Uterus (tissue), 4 donors: ENCODE measurements around the gene C1orf50. TPM values are rescaled to one million over a fixed set of nuclear protein-coding genes. Genes with fewer than 3 reads are reported as not detected.

Experiments
- DNase-seq, 2 donors: peaks; one replicate each; pipeline ENCODE4 v3.0.0-alpha.2; 2019 to 2020
- H3K27ac ChIP-seq, 2 donors: fragments of 200-600 bp; sonication (generic); 1 replicate in 1 of 2; 2 replicates in 1 of 2; pipeline ENCODE4 v1.5.1; 2016 to 2018
- H3K27me3 ChIP-seq, 2 donors: fragments of 200-600 bp; sonication (generic); one replicate each; pipeline ENCODE4 v1.5.1; 2018 to 2019; ENCODE audit warnings: control low read depth in 1 of 2
- H3K36me3 ChIP-seq, 2 donors: fragments of 200-600 bp; sonication (generic); one replicate each; pipeline ENCODE4 v1.5.1; 2019; ENCODE audit warnings: control low read depth in 1 of 2
- H3K4me1 ChIP-seq, 2 donors: fragments of 200-600 bp; sonication (generic); one replicate each; pipeline ENCODE4 v1.5.1; 2018 to 2019; ENCODE audit warnings: control low read depth in 1 of 2
- H3K4me3 ChIP-seq, 2 donors: fragments of 200-600 bp; sonication (generic); 1 replicate in 1 of 2; 2 replicates in 1 of 2; pipeline ENCODE4 v1.5.1; 2018 to 2019; ENCODE audit warnings: mild to moderate bottlenecking in 1 of 2
- H3K9me3 ChIP-seq, 2 donors: fragments of 200-600 bp; sonication (generic); one replicate each; pipeline ENCODE4 v1.5.1; 2019; ENCODE audit warnings: control low read depth in 1 of 2
- POLR2A ChIP-seq, 2 donors: fragments of 450-650 bp; IDR thresholded peaks; one replicate each; pipeline ENCODE4 v1.6.1; 2016; ENCODE audit warnings: antibody characterized with exemption in 2 of 2, mild to moderate bottlenecking in 1 of 2, moderate library complexity in 1 of 2
- intact Hi-C: fragments of 100-400 bp; cut with DNase I; formaldehyde crosslinking; loops from one replicate; pipeline ENCODE4 v1.15.1; 2023; ENCODE audit warnings: low total_unique reads
- total RNA-seq, 4 donors: library from RNA; depleted of rRNA in 3 of 4; stranded (reverse); fragments of >200 nt in 3 of 4; gene quantifications; one replicate each; pipeline versions ENCODE4 v1.1.0 to v1.2.4, GENCODE V29; 2014 to 2023
- TF ChIP-seq, protein P1 (sequence below), 4 experiments: fragments of 200-600 bp in 2 of 4; fragments of 450-650 bp in 2 of 4; sonication (generic) in 2 of 4; IDR thresholded peaks; one replicate each; pipeline ENCODE4 v1.5.1; 2016 to 2019; ENCODE audit warnings: antibody characterized with exemption in 4 of 4, mild to moderate bottlenecking in 2 of 4, moderate library complexity in 1 of 4
- donor health status: DM: yes; HTN: yes; CAD: no.

The C1orf50 gene
- total RNA-seq, 4 donors from 2014 or later = 0.26 to 6.7 (median 5.7) TPM; not detected in 1

DNA sequence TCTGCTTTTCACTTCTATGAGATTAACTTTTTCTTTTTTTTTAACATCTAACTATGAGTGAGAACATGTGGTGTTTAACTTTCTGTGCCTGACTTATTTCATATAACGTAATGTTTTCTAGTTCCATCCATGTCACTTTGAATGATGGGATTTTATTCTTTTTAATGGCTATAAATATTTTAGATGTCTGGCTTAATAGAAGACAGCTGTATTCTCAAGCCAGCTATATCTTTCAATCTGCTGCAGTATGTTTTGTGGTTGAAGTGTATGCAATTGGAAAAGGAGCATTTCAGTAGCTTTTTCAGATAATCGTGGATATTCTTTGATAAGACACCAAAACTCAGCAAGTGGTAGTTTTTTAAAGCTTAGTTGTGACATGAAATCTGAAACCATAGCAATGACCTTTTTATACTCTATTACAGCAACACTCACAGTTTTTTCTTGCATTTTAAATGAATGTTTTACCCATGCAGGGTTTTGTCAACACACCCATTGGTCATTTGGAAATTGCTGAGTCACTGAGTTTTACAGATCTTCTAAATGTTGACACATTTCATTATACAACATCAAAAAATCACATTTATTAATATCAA, 55.8 kb downstream of the C1orf50 start:
- Histone ChIP-seq H3K4me1 (no peaks in the 10 kb centered on the region), H3K9me3 (no peaks in the 10 kb centered on the region), H3K4me3 (no peak overlapping the region), H3K27me3 (no peaks in the 10 kb centered on the region), H3K27ac (peak overlapping the region in 1 of 2 donors; percentile 1), H3K36me3 (no peaks in the 10 kb centered on the region)
- intact Hi-C loops = no loop called here
- DNase-seq = no peak
- TF ChIP-seq POLR2A (IDR thresholded peaks at IDR 0.05) = no peak
- TF ChIP-seq, protein P1, sequence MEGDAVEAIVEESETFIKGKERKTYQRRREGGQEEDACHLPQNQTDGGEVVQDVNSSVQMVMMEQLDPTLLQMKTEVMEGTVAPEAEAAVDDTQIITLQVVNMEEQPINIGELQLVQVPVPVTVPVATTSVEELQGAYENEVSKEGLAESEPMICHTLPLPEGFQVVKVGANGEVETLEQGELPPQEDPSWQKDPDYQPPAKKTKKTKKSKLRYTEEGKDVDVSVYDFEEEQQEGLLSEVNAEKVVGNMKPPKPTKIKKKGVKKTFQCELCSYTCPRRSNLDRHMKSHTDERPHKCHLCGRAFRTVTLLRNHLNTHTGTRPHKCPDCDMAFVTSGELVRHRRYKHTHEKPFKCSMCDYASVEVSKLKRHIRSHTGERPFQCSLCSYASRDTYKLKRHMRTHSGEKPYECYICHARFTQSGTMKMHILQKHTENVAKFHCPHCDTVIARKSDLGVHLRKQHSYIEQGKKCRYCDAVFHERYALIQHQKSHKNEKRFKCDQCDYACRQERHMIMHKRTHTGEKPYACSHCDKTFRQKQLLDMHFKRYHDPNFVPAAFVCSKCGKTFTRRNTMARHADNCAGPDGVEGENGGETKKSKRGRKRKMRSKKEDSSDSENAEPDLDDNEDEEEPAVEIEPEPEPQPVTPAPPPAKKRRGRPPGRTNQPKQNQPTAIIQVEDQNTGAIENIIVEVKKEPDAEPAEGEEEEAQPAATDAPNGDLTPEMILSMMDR (IDR thresholded peaks at IDR 0.05) = no peak

DNA sequence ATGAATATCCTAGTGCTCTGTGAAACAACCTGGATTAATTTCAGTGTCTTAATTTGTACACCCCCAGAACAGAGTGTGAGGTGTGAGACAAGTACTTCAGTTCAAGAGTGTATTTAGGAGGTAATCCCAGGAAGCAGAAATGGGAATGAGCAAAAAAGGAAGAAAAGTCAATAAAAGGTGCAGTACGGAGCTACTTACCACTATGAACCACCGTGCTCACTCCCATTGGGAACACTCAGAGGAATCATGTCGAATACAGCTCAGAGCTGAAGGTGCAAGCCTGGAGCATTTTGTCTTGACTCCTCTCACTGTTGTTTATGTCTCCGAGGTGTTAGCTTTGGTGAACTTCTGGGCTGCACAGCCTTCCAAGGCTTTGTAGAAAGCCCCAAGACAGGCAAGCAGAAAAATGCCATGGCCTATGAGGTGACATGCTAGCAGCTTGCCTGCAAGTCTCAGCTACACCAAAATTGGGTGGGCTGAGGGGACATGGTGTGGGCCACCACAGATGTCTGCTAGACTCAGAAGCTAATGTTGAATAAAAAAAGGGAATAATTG, 57.5 kb downstream of the C1orf50 start:
- H3K4me1 ChIP-seq = no peaks in the 10 kb centered on the region
- no peak for DNase-seq
- no peaks in the 10 kb centered on the region for H3K27me3 ChIP-seq
- no peak overlapping the region for H3K4me3 ChIP-seq
- intact Hi-C loops = no loop called here
- H3K9me3 ChIP-seq = no peaks in the 10 kb centered on the region
- TF ChIP-seq, protein P1 (IDR thresholded peaks at IDR 0.05) = no peak
- no peak for TF ChIP-seq POLR2A (IDR thresholded peaks at IDR 0.05)
- H3K36me3 ChIP-seq = no peaks in the 10 kb centered on the region
- no peak overlapping the region for H3K27ac ChIP-seq

DNA sequence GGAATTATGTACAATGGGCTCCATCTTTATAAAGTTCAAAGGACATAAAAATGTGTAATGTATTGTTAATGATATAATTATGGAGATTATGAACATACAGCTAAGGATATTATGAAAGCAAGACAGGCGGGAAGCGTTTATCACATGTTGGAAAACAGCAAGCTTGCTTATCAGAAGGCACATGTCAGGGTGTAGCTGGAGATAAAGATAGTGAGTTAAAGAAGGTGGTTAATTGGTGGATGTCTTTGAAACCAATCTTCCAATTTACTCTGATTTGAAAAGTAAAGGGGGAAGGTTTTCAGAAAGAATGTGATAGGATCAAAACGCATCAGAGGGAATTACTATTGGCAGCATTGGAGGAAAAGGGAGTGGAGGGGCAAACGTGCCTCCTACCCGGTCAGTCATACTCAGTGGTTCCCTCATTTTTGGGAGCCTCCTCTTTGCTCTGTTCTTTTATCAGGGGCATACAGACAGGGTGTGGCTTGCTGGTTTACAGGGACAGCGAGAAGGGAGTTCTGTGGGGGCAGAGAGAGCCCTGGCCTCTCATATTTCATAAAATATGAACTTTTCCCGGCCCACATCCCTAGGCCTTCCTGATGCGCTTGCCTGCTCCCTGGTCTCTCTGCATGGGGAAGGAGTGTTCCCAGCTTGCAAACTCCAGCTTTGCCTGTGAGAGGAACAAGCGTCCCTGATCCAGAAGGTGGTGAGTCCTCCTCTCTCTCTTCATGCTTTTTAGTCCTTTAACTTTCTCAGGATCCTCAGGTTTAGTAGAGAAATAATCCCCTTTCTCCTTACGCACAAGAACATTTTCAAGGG, 58.2 kb downstream of the C1orf50 start:
- H3K4me1 ChIP-seq = no peaks in the 10 kb centered on the region
- H3K4me3 ChIP-seq = no peak overlapping the region
- no peaks in the 10 kb centered on the region for H3K36me3 ChIP-seq
- DNase-seq = no peak
- H3K27me3 ChIP-seq = no peaks in the 10 kb centered on the region
- no peaks in the 10 kb centered on the region for H3K9me3 ChIP-seq
- H3K27ac ChIP-seq = no peak overlapping the region
- intact Hi-C loops = no loop called here
- TF ChIP-seq, protein P1 (IDR thresholded peaks at IDR 0.05) = no peak
- TF ChIP-seq POLR2A (IDR thresholded peaks at IDR 0.05) = no peak

Other genes with a start within 250 kb of the C1orf50 start
- gene PPIH, start 108.8 kb upstream of the C1orf50 start, total RNA-seq = 10 to 100 TPM in 3 of 4 donors, 1 to 10 TPM in 1; 2.6 to 48.4 (median 36.3) TPM
- gene YBX1, start 84.8 kb upstream of the C1orf50 start, total RNA-seq = 100 to 1,000 TPM; 282 to 387 (median 333) TPM
- under 1 TPM in 1 of 4 donors, not detected in 3; 0.28 TPM for gene CLDN19, start 27.0 kb upstream of the C1orf50 start, total RNA-seq
- gene P3H1, start 221 bp upstream of the C1orf50 start, total RNA-seq = 100 to 1,000 TPM in 1 of 4 donors, 10 to 100 TPM in 3; 11.5 to 119 (median 34.7) TPM
- gene TMEM269, start 17.7 kb downstream of the C1orf50 start, total RNA-seq = 1 to 10 TPM in 1 of 4 donors, under 1 TPM in 1, not detected in 2; 0.07 to 1.1 TPM
- 10 to 100 TPM in 2 of 4 donors, 1 to 10 TPM in 1, under 1 TPM in 1; 0.59 to 16.0 (median 7.6) TPM for gene ERMAP, start 49.9 kb downstream of the C1orf50 start, total RNA-seq
- 10 to 100 TPM; 13.1 to 27.4 (median 23.1) TPM for gene SVBP, start 50.1 kb downstream of the C1orf50 start, total RNA-seq
- gene ZNF691, start 79.4 kb downstream of the C1orf50 start, total RNA-seq = 10 to 100 TPM in 3 of 4 donors, 1 to 10 TPM in 1; 4.7 to 24.1 (median 15.2) TPM
- gene SLC2A1, start 191.6 kb downstream of the C1orf50 start, total RNA-seq = 10 to 100 TPM in 3 of 4 donors, 1 to 10 TPM in 1; 4.6 to 76.2 (median 28.2) TPM